ENCODE measurements around the gene CBX5.
A peak's percentile ranks its signal among the peaks of the same experiment; 100 is the strongest.
"Not testable (repeated sequence)": the region's sequence is repeated elsewhere in the genome, so short reads cannot be mapped to it uniquely, and the experiment has no call there.

Gene CBX5

DNA sequence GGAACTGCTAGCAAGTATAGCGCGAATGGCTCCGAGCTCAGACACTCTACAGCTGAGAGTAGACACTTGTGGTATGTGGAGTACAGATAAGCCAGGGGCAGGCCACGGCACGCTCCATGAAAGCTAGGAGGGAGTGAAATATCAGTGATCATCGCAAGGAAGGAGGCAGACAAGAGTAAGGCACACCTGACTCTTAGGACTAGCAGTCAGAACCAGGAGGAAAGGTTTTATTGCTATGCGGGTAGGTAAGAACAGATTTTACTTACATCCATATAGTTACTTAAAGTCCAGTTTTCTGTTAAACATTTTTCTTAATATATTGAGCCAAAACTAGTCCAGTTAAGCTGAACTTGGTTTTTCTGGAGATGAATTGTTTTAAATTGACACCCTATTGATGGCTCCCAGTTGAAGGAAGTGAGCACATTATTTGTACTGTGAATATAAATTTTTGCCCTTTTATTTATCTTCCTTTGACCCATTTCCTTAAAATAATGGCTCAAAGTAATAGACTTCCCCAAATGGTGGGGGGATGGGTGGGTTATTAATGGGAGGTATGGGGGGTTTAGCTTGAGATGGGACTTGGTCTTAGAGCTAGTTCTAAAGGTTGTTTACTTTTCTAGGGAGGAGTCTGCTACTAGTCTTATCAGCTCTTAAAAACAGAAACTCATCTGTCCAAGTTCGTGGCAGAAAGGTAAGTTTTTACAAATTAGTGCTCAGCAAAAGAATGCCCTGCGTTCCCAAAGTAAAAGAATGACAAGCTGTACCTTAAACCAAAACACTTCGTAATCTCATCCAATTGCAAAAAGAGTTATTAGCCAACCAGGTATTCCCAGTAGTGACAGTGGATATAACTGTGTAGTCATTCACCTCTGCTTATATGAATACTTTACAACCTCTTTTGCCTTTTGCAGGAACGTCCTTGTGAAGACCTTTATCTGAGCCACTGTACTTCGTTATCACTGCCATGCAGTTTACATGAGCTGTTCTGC, 6.4 kb upstream of the CBX5 start:
- TF ChIP-seq, protein P1, sequence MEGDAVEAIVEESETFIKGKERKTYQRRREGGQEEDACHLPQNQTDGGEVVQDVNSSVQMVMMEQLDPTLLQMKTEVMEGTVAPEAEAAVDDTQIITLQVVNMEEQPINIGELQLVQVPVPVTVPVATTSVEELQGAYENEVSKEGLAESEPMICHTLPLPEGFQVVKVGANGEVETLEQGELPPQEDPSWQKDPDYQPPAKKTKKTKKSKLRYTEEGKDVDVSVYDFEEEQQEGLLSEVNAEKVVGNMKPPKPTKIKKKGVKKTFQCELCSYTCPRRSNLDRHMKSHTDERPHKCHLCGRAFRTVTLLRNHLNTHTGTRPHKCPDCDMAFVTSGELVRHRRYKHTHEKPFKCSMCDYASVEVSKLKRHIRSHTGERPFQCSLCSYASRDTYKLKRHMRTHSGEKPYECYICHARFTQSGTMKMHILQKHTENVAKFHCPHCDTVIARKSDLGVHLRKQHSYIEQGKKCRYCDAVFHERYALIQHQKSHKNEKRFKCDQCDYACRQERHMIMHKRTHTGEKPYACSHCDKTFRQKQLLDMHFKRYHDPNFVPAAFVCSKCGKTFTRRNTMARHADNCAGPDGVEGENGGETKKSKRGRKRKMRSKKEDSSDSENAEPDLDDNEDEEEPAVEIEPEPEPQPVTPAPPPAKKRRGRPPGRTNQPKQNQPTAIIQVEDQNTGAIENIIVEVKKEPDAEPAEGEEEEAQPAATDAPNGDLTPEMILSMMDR (IDR thresholded peaks at IDR 0.05): no peak
- Mint-ChIP-seq H3K9me3 (no peaks in the 10 kb centered on the region), H3K36me3 (ENCODE audit: low read depth) (peaks cover 7% of the 10 kb centered on the region), H3K27me3 (ENCODE audit: low read depth, poor library complexity) (peaks cover 3% of the 10 kb centered on the region), H3K27ac (peak overlapping the region; percentile 72), H3K4me3 (peak overlapping the region; percentile 23), H3K4me1 (peaks cover 64% of the 10 kb centered on the region)
- no peak for DNase-seq

DNA sequence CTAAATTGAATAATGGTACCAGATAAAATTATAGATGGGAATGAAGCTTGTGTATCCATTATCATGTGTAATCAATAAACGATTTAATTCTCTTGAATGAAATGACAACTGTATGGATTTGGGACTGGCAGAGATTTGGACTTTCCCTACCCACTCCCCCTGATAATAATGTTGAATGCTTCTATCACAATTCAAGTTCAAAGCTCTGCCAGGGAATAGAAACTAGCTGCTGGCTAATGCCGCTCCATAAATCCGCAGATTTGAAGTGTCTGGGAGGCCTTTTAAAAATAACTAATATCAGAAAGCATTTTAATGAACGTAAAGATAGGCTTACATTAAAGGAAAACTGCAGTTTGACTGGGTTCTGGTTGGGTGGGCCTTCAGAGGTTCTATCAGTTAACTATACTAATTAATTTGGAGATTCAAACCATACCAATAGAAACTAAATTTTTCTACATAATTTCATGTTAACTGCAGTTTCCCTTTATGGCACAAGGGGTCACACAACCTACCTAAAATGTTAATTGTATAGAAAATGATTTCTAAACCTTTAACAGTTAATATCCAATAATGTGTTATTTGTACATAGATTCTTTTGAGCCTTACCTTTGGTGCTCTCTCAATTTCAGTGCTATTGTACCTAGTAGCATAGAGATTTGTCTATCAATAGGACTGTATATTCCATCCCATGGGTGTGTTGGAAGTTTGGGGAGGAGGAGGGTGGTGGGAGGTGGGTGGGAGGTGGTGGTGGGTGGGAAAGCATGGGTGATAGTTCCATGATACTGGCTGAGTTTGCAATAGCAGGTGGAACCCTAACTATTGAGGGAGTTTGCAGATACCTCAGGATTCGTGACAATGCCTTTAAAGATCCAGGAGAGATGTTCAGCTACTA, 5.5 kb upstream of the CBX5 start:
- no peak for DNase-seq

DNA sequence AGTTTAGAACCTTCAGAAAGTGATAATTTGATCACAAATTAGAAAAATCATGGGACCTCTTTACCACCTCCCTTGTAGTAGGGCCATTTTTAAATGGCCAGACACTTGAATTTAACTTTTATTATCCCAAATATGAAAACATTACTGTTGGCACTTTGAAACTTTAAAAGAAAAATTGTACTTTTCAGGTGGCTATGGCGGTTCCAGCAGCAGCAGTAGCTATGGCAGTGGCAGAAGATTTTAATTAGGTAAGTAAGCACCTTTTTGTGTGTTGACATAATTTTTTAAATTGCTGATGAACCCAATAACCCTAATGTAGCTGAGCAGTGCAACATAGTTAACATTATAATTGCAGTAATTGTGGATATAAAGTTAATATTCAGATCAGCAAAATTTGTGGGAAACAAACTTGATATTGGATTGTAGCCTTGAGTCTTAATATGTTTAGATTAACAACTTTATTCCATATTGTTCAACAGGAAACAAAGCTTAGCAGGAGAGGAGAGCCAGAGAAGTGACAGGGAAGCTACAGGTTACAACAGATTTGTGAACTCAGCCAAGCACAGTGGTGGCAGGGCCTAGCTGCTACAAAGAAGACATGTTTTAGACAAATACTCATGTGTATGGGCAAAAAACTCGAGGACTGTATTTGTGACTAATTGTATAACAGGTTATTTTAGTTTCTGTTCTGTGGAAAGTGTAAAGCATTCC, 4.3 kb upstream of the CBX5 start:
- Mint-ChIP-seq H3K4me1 (peaks cover 64% of the 10 kb centered on the region), H3K27ac (peak overlapping the region; percentile 86)
- H3K36me3 Mint-ChIP-seq (ENCODE audit: low read depth); DNase-seq; H3K9me3 Mint-ChIP-seq; H3K4me3 Mint-ChIP-seq; H3K27me3 Mint-ChIP-seq (ENCODE audit: low read depth, poor library complexity): not testable (repeated sequence)

More for the DNA sequence above, 5.5 kb upstream of the CBX5 start:
- TF ChIP-seq, protein P1 (IDR thresholded peaks at IDR 0.05): peak; percentile 12
- H3K36me3 Mint-ChIP-seq (ENCODE audit: low read depth): no peaks in the 10 kb centered on the region
- H3K9me3 Mint-ChIP-seq: no peaks in the 10 kb centered on the region
- H3K4me1 Mint-ChIP-seq: peaks cover 64% of the 10 kb centered on the region
- peaks cover 3% of the 10 kb centered on the region for H3K27me3 Mint-ChIP-seq (ENCODE audit: low read depth, poor library complexity)
- H3K27ac Mint-ChIP-seq: peak overlapping the region; percentile 91
- no peak overlapping the region for H3K4me3 Mint-ChIP-seq

DNA sequence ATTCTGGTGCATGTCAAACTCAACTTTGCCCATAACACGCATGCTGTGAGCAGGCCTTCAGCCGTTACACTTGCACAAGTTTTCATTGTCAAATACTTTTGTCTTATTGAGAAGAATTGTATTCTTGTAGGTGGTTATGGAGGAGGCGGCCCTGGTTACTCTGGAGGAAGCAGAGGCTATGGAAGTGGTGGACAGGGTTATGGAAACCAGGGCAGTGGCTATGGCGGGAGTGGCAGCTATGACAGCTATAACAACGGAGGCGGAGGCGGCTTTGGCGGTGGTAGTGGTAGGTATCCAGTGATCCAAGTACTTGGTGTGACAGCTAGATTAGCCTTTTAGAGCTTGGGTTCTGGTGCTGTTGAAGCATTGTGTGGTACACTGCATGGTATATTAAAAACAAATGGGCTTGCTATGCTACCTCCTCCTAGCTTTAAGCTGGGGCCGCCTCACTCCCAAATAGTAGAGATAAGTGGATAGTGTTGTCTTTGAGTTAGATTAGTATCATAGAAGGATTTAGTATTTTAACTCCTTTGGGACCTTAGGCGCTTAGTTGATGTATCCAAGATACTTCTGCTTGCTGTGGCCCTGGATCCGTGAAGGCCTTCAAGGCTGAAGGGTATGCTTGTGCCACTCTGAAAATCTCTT, 3.1 kb upstream of the CBX5 start:
- peaks cover 67% of the 10 kb centered on the region for H3K4me1 Mint-ChIP-seq

DNA sequence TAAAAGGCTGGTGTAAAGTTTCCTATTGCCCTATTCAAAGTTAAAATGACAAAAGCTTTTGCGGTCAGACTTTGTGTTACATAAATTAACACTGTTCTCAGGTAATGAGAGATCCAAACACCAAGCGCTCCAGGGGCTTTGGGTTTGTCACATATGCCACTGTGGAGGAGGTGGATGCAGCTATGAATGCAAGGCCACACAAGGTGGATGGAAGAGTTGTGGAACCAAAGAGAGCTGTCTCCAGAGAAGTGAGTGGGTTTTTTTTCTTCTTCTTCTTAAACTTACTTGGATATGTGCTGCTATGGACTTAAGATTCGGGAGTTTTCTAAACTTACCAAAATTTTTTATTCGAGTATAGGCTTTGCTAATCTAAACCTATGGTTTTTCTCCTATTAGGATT, 1.8 kb upstream of the CBX5 start:
- H3K27ac Mint-ChIP-seq; H3K27me3 Mint-ChIP-seq (ENCODE audit: low read depth, poor library complexity); H3K4me3 Mint-ChIP-seq; H3K9me3 Mint-ChIP-seq; H3K36me3 Mint-ChIP-seq (ENCODE audit: low read depth); DNase-seq: not testable (repeated sequence)
- peaks cover 69% of the 10 kb centered on the region for H3K4me1 Mint-ChIP-seq

More for the DNA sequence above, 3.1 kb upstream of the CBX5 start:
- no peak for DNase-seq
- no peaks in the 10 kb centered on the region for H3K9me3 Mint-ChIP-seq
- H3K27me3 Mint-ChIP-seq (ENCODE audit: low read depth, poor library complexity): peaks cover 3% of the 10 kb centered on the region
- peaks cover 3% of the 10 kb centered on the region for H3K36me3 Mint-ChIP-seq (ENCODE audit: low read depth)
- peak overlapping the region; percentile 86 for H3K27ac Mint-ChIP-seq
- H3K4me3 Mint-ChIP-seq: no peak overlapping the region
- TF ChIP-seq, protein P1 (IDR thresholded peaks at IDR 0.05): no peak

DNA sequence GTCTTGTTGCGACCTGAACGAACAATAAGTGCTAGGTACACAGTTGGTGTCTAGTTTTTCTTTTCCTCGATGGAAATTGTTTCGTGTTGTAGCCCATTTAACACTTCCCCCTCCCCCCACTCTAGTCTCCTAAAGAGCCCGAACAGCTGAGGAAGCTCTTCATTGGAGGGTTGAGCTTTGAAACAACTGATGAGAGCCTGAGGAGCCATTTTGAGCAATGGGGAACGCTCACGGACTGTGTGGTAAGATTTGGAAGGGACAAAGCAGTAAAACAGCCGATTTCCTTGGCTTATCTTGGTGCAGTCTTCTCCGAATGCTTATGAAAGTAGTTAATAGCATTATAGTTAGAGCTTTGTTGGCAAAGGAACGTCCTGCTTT, 1.3 kb upstream of the CBX5 start:
- not testable (repeated sequence) for H3K9me3 Mint-ChIP-seq; DNase-seq; H3K27ac Mint-ChIP-seq; H3K4me3 Mint-ChIP-seq; H3K27me3 Mint-ChIP-seq (ENCODE audit: low read depth, poor library complexity)
- peaks cover 14% of the 10 kb centered on the region for H3K36me3 Mint-ChIP-seq (ENCODE audit: low read depth)
- H3K4me1 Mint-ChIP-seq: peaks cover 70% of the 10 kb centered on the region
